SIG-M5 treated with dmso at 0.1 percent for 504 hours (cell line): ENCODE results near the gene RAB1B.

Source experiments
- DNase-seq: peaks from one replicate; lab custom pipeline; 2025; ENCODE audit not compliant: unreplicated experiment; lab: John Stamatoyannopoulos, UW

RAB1B gene

DNA sequence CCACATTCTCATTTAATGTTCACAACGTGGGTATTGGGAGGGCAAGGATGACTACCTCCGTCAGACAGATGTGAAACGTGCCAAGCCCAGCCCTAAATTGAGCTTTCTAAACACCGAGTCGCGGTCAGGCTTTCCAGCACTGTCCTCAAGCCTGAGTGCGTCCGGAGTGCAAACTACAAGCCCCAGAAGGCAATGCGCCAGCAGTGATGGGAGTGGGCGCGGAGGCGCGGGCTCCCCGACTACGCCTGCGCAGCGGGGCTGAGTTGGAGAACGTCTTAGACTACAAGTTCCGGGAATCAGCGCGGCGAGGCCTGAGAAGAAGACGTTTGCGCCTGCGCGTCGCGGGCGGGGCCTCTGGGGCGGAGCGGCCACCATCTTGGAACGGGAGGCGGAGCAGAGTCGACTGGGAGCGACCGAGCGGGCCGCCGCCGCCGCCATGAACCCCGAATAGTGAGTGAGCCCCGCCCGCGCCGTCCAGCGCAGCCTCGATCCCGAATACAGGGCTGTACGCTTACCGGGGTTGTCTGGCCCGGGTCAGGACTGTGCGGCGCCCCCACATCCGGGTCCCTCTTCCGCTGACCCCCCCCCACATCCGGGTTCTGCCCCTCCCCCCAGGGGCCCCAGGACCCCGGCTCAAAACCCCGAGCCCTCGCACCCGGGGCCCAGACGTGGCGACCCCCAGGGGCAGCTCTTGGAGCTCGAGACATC lies at the start of gene RAB1B:
RAB1B (plus strand) TSS at position 396 of the 708 bp plus-strand sequence; CDS start at position 437, 41 bp downstream.
- DNase-seq = peak; percentile 98

GRCh38 chr11:66218846-66219620 lies 49.4 kb upstream of the RAB1B start:
- DNase-seq = no peak

DNA sequence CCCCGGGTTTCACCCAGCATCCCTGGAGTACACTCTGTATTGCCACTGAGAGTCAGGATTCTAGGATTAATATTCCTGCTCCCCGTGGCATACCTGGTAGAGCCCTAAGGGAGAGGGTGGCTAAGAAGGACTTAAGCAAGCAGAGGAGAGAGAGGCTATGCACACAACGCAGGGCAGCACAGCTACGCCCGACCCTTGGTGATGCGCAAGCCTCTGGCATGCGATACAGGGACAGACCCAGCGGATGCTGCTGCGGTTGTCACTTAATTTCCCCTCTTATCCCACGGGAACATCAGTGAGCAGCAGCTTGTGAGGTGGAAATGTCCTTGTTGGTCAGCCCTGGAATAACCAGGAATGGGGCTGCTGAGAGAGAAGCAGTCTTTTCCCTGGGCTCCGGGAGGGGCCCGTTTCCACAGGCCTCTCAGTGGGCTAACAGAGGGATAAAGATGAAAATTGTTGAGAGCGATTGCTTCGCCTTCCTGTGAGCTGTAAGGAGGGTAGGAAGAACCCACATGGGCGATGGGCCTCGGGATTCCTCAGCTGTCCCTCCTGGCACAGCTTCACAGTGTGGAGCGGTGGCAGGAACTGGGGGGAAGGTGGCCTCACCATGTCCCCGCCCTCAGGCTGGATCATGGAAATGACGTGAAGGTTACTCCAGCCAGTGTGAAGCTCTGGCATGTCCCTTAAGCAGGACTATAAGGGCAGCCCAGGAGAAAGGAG lies 48.4 kb upstream of the RAB1B start:
- DNase-seq = no peak

DNA sequence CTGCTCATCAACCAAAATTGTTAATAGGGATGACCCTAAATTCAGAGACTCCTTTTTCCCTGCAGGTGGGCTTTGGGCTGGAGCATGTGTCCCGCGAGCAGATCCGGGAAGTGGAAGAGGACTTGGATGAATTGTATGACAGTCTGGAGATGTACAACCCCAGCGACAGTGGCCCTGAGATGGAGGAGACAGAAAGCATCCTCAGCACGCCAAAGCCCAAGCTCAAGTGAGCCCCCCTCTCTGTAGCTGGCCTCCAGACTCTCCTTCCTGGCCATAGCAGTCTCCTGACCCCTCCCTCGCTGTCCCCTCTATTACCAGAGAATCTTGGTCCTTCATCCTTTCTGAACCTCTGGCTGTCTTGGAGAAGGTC lies 47.9 kb upstream of the RAB1B start:
- DNase-seq = no peak

GRCh38 chr11:66221012-66221411 lies 47.4 kb upstream of the RAB1B start:
- DNase-seq = no peak

DNA sequence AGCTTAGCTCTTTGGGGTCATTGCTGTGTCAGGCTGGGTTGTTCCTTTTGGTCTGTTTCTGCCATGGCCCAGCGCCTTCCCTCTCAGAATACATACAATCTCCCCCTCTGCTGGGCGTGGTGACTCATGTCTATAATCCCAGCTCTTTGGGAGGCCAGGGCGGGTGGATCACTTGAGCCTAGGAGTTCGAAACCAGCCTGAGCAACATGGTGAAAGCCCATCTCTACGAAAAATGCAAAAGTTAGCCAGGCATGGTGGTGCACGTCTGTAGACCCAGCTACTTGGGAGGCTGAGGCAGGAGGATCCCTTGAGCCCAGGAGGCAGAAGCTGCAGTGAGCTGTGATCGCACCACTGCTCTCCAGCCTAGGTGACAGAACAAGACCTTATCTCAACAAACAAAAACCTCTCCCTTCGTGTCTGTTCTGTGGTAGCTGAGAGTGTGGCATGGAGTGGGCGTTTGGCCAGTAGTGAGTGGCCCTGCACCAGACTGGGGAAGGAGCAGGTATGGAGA lies 46.7 kb upstream of the RAB1B start:
- no peak for DNase-seq

GRCh38 chr11:66222358-66223149 lies 45.9 kb upstream of the RAB1B start:
- peak; percentile 90 for DNase-seq

GRCh38 chr11:66224226-66224855 lies 44.1 kb upstream of the RAB1B start:
- DNase-seq = no peak

- DNase-seq = no peak
These were observed 43.4 kb upstream of the RAB1B start for GRCh38 chr11:66225066-66225465.

DNA sequence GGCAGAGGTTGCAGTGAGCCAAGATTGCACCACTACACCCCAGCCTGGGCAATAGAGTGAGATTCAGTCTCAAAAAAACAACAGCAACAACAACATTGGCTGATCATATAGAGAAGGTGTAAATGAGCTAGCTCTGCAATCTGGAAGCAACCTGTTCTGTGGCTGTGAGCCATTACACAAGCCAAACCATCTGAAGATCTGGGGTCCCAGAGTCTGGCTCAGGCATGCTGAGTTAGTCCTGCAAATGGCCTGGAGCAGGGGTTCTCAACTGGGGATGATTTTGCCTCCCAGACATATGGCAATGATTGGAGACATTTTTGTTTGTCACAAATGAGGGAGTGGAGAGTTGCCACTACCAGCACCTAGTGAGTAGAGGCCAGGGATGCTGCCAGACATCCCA lies 42.3 kb upstream of the RAB1B start:
- no peak for DNase-seq

GRCh38 chr11:66227700-66228099 lies 40.7 kb upstream of the RAB1B start:
- no peak for DNase-seq

DNA sequence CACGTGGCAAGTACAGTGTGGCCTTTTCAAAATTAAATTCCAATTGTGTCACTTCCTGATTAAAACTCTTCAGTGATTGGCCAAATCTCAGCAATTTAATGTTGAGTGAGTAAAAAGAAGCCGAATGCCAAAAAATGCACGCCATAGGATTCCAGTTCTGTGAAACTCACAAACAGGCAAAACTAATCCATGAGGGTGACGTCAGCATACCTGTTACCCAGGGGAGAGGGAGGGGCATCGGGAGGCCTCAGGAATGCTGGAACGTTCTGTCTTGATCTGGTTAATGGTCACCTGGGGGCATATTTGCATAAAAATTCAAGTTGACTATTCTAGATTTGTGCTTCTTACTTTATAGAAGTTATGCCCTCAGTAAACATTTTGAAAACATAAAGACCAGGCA lies 39.9 kb upstream of the RAB1B start:
- no peak for DNase-seq

DNA sequence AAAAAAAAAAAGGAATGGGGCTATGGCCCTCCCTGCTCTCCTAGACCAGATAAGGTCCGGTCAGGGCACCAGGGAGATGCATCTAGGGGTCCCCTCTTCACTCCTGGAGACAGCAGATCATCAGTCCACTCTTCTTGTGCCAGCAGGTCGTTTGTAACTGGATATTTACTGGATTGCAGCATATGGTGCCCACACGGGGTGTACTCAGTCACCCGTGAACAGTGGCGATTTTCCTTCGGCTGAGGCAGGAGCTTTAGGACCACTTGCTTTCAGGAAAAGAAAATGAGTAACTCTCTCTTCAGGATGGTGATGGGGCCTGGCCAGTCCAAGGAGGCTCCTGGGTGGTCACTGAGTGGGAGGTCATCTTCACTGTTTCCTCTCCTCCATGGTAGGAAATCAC lies 38.3 kb upstream of the RAB1B start:
- DNase-seq = no peak

GRCh38 chr11:66230978-66231377 lies 37.5 kb upstream of the RAB1B start:
- DNase-seq = no peak

DNA sequence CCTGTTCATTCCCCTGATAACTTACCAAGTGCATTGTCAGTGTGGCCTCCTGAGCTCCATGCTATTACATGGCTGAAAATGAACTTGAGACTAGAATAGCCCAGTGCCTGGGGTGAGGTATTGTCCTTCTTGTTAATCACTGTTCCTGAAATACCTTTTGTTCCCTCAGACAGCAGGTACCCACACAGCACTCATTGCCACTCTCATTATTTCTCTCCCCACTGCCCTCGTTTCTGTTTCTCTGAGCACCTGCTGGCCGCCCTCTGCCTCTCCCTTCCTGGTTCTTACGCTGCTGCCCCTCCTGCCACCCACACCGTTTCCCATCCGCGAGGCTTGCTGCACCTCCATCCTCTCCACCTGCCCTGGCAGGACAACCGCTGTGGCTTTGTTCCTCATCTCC lies 36.9 kb upstream of the RAB1B start:
- no peak for DNase-seq

DNA sequence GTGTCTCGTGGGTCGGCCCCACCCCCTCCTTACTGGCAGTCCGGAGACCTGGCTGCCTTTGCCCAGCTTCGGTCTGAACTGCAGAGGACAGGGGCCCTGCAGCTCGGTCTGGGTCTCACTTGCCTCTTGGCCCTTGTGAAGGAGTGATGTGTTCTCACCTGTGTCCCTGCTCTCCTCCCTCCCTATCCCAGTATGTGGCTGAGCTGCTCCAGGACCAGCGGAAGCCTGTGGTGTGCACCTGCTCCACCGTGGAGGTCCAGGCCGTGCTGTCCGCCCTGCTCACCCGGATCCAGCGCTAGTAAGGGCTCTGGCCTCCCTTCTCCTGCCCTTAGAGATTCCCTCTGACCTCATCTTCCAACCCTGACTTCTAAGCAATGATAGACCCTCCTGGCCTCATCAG lies 35.7 kb upstream of the RAB1B start:
- no peak for DNase-seq

DNA sequence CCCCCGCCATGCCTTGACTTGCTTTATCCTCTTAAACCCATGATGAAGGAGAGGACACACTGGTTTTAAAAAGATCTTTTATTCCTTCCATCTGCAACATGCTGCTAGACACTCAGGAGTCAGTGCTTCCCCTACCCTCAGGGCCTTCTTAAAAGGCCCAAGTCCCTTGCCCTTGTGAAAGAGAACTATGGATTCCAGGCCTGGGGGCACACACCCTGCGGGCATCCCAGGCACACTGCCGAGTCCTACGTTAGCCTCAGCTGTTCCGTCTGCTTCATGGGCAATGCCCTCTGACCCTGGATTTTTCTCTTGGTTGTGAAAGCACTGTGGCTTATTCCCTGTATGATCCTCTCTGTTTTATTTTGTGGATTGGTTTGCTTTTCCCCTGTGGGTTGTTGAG lies 35.1 kb upstream of the RAB1B start:
- DNase-seq = no peak

DNA sequence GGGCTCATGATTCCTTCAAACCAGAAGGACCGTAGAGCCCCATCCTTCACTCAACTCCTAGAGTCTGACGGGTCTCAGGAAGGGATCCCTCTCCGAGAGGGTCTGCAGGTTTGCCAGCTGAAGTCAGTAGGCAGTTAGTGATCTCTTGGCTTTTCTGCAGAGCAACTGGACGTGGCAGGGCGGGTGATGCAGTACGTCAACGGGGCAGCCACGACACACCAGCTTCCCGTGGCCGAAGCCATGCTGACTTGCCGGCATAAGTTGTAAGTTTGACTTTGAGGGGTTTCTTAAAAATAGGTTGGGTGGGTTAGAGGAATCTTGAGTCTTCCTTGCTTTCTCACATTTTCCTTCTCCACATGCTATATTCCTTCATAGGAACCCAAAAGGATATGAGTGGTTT lies 33.3 kb upstream of the RAB1B start:
- no peak for DNase-seq

DNA sequence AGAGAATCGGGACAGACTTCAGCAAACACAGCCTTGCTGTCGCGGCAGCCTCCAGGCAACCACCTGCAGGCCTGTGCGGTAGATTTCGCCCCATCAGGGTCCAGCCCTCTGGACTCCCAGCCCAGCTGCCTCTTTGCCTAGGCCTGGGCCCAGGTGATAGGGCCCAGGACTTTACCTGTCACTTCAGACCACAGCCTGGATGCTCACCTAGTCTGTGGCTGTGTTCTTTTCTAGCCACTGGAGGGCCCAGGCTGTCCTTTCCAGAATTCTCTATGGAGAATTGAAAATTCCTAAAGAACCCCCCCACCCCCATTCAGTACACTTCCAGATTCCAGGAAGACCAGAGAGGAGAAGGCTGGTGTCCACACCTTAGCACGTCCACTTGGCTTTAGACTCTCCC lies 30.6 kb upstream of the RAB1B start:
- no peak for DNase-seq

- no peak for DNase-seq
These were observed 29.5 kb upstream of the RAB1B start for GRCh38 chr11:66238786-66239413.
